Stimulated activated CD8-positive, alpha-beta memory T cell treated with anti-CD3 and anti-CD28 coated beads, Interleukin-12 subunit alpha, Interleukin-12 subunit beta, amount 100 ng/mL, for 4 hours (primary cell): ENCODE measurements around the gene UBXN10.
"Not testable (repeated sequence)": the region's sequence is repeated elsewhere in the genome, so short reads cannot be mapped to it uniquely, and the experiment has no call there.

Source experiments
- DNase-seq: peaks from one replicate; pipeline ENCODE4 v3.0.0-alpha.2; 2020; ENCODE audit warnings: low read depth

Gene UBXN10

GRCh38 chr1:20200966-20201365 is 15.1 kb downstream of the UBXN10 start:
- no peak for DNase-seq

GRCh38 chr1:20202166-20202565 is 16.3 kb downstream of the UBXN10 start:
- no peak for DNase-seq

- no peak for DNase-seq
Measured at GRCh38 chr1:20207546-20207945, 21.6 kb downstream of the UBXN10 start.

GRCh38 chr1:20209471-20209870 is 23.6 kb downstream of the UBXN10 start:
- DNase-seq: no peak

GRCh38 chr1:20210736-20211460 is 25.0 kb downstream of the UBXN10 start:
- no peak for DNase-seq

GRCh38 chr1:20211511-20211931 is 25.6 kb downstream of the UBXN10 start:
- DNase-seq: no peak

- DNase-seq: no peak
Measured at GRCh38 chr1:20212085-20212684, 26.3 kb downstream of the UBXN10 start.

GRCh38 chr1:20212685-20213331 is 26.9 kb downstream of the UBXN10 start:
- peak; percentile 20 for DNase-seq

GRCh38 chr1:20215716-20216115 is 29.8 kb downstream of the UBXN10 start:
- DNase-seq: no peak

- no peak for DNase-seq
Measured at GRCh38 chr1:20216574-20216973, 30.7 kb downstream of the UBXN10 start.

GRCh38 chr1:20219053-20219452 is 33.2 kb downstream of the UBXN10 start:
- not testable (repeated sequence) for DNase-seq

GRCh38 chr1:20220036-20220435 is 34.1 kb downstream of the UBXN10 start:
- DNase-seq: no peak

- no peak for DNase-seq
Measured at GRCh38 chr1:20223106-20223505, 37.2 kb downstream of the UBXN10 start.

GRCh38 chr1:20223551-20224419 is 37.9 kb downstream of the UBXN10 start:
- DNase-seq: no peak

GRCh38 chr1:20224546-20224945 is 38.6 kb downstream of the UBXN10 start:
- no peak for DNase-seq

- DNase-seq: no peak
Measured at GRCh38 chr1:20227704-20228103, 41.8 kb downstream of the UBXN10 start.

- DNase-seq: no peak
Measured at GRCh38 chr1:20228314-20228825, 42.5 kb downstream of the UBXN10 start.

GRCh38 chr1:20229171-20229570 is 43.3 kb downstream of the UBXN10 start:
- no peak for DNase-seq

GRCh38 chr1:20232564-20232963 is 46.7 kb downstream of the UBXN10 start:
- DNase-seq: not testable (repeated sequence)

GRCh38 chr1:20233394-20233793 is 47.5 kb downstream of the UBXN10 start:
- DNase-seq: no peak

- DNase-seq: no peak
Measured at GRCh38 chr1:20233866-20234265, 48.0 kb downstream of the UBXN10 start.
